HTERT RPE-1 (cell line): Measurements from ENCODE around the gene SCYGR2.

ENCODE experiments used
- in situ Hi-C: fragments of 300-500 bp; cut with MboI; formaldehyde crosslinking; loops from 4 replicates; pipeline ENCODE4 v1.14.3; 2020; ENCODE audit warnings: low sequenced_read_pairs

Gene SCYGR2

GRCh38 chr2:227612546-227613271, 14.0 kb downstream of the SCYGR2 start:
- in situ Hi-C loops: no loop called here

DNA sequence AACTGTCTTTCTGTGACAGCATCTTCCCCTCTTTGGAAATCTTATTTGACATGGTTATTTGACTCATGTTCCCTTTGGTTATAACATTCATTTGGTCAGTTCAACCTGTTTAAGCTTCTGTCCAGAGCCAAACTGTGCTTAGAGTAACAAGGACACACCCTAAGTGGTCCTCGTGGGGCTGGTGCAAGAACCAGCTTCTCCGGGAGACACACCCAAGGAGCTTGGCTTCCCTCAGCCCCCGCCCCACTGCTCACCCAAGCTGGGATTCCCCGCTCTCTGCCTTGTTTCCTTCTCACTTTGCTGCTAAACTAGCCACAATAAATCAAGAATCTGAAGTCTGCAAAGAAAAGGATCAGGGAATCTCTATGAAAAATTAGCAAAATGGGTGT, 14.6 kb downstream of the SCYGR2 start:
- in situ Hi-C loops: no loop called here

DNA sequence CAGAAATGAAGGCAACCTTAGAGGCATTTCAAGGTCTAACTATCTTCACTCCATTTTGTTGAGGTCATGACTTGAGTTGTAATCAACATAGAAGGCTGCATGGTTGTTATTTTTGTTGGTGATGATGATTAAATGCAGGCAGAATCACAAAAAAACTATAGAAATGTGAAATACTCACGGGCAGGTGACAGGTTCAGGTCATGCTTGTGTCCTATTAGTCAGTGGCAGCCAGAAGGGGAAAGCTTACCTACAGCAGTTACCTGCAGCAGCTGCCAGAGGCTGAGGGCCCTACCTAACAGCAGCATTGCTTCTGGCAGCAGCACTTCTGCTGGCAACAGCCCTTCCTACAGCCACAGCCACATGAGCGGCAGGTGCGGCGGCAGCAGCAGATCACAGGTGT, 15.6 kb downstream of the SCYGR2 start:
- in situ Hi-C loops: no loop called here

DNA sequence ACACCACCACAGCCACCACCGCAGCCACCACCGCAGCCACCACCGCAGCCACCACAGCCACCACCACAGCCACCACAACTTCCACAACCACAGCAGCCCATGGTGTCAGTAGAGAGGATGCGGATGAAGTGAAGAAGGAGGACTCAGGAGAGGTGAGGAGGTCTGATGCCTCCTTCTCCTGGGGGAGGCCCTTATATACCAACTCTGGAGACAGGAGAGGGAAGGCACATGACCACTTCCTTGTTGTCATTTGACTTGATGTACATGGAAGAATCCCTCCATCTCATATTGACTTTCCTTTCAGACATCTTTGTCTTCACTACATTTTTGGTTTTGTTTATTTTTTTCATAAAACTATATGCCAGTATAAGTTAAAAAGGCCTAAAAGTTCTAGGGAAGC, 16.0 kb downstream of the SCYGR2 start, which contains the start of gene SCYGR3:
Gene SCYGR3, minus strand, starts transcription at position 101 of the 400 bp plus-strand sequence. Its CDS starts 0 bp downstream, at position 101.
- in situ Hi-C loops: no loop called here

DNA sequence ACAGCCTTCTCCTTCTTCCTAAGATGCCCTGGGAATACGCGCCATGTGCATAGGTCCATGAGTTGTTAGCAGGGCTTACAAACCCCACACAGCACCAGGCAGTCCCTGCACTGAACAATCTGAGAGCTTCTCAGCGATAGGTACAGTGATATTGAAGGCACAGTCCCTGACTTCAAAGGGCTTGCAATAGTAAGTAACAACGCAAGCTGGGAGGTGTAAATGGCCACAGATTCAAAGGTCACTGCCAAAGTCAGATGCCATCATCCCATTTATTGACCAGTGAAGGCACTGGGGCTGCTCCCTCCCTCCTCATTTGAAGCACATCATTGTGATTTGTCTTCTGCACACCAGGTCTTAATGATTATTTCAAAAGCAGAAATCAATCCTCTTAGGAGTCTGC, 16.5 kb downstream of the SCYGR2 start:
- in situ Hi-C loops: no loop called here

DNA sequence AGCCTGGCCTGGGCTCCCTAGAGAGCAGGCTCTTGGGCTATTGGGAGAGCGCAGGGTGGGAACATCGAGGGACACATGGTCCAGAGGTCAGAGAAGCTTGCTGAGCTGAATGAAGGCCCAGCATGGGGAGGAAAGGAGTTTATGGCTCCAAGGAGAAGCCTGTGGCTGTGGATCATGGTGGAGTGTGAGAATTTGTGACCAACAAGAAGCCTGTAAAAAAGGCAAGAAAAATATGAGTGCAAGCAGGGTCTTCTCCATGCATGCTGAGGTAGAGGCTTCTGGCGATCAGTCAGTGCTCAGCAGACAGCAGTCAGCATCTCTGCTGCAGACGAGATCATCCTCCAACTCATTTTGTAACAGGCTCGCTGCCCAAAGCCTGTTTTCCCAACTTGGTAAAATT, 17.2 kb downstream of the SCYGR2 start:
- in situ Hi-C loops: no loop called here

DNA sequence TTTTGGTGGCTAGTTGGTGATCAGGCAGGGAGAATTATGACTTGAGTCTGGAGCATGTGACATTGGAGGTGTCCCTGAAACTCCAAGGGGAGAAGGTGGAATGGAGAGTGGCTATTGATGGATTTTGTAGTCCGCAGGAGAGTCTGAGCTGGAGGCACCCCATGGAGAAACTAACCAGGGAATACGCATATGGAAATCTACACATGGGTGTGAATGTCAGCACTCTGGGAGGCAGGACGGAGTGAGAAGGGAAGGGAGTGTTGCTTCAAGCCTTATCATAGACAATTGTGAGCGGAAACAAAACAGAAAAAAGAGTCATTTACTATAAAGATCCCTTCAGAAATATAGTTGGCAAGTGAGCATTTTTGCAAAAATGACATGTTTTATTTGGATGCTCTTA, 17.9 kb downstream of the SCYGR2 start:
- in situ Hi-C loops: no loop called here

- in situ Hi-C loops: no loop called here
These were observed 18.9 kb downstream of the SCYGR2 start, which contains the start of gene SCYGR4 for GRCh38 chr2:227617316-227618230. Gene SCYGR4 (plus strand): TSS chr2:227617498. CDS start chr2:227617498, 0 bp downstream.

GRCh38 chr2:227623226-227623625, 24.5 kb downstream of the SCYGR2 start:
- in situ Hi-C loops: no loop called here

DNA sequence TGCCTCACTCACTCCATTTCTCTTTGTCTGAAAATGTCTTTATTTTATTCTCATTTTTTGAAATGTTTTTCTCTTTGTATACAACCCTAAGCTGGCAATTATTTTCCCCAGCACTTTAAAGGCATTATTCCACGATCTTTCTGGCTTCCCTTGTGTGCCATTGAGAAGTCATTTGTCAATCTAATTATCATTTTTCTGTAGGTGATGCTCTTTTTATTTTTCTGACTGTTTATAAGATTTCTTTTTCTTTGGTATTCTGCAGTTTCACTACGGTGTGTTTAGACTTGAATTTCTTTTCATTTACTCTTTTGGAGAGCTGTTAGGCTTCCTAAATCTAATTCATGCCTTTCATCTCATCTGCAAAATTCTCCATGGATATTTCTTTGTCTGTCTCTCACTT, 26.7 kb downstream of the SCYGR2 start:
- in situ Hi-C loops: no loop called here

DNA sequence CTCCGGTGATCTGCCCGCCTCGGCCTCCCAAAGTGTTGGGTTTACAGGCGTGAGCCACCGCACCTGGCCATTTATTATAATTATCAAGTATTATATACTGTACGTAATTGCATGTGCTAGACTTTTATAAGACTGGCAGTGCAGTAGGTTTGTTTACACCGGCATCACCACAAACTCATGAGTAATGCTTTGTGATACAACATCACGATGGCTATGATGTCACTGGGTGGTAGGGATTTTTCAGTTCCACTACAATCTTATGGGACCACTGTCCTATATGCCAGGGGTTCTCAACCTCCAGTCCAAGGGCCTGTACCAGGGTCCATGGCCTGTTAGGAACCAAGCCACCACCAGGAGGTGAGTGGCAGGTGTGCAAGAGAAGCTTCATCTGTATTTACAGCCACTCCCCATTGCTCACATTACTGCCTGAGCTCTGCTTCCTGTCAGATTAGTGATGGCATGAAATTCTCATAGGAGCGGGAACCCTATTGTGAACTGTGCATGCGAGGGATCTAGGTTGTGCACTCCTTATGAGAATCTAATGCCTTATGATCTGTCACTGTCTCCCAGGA, 28.0 kb downstream of the SCYGR2 start:
- in situ Hi-C loops: no loop called here

DNA sequence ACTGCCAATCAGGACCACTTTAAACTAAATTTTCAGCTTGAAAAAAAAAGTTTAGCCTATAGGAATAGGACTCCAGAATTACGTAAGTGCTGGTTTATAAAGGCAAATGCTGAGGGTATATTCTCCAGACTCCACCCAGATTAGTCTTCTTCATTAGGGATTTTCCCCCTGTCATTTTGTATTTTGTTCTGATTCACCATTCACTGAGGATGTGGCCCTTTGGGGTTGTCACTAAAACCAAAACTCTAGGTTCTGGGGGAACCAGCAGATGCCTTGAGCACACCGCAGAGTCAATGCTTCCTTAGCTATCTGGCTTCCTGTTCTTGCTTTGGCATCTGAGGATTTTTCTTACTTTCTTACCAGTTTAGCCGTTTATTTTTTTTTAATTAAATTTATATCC, 29.1 kb downstream of the SCYGR2 start:
- in situ Hi-C loops: no loop called here

DNA sequence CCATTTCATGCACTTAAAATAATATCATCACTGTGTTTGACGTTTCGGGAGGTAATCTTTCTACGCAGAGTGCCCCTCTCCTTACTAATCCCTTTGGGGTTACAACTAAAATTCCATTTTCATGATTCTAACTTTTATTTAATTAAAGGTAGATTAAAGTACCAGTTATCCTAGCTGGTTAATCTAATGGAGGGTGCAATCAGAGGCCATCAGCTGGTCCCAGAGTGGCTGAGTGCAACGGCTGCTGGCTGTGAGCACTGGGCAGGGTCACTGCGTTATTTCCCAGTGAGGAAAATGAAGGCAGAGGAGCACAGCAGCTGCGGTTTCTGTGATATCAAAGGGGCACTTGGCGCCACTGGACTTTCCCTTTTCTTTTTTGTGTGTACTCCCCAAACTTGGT, 30.7 kb downstream of the SCYGR2 start:
- in situ Hi-C loops: no loop called here

GRCh38 chr2:227630322-227630721, 31.6 kb downstream of the SCYGR2 start:
- in situ Hi-C loops: no loop called here

- in situ Hi-C loops: no loop called here
These were observed 34.1 kb downstream of the SCYGR2 start for GRCh38 chr2:227632827-227633226.

GRCh38 chr2:227634201-227634600, 35.5 kb downstream of the SCYGR2 start:
- in situ Hi-C loops: no loop called here

GRCh38 chr2:227642656-227643055, 44.0 kb downstream of the SCYGR2 start:
- in situ Hi-C loops: no loop called here

- in situ Hi-C loops: no loop called here
These were observed 45.4 kb downstream of the SCYGR2 start for GRCh38 chr2:227643990-227644551.
